Nephron progenitor cell (in vitro differentiated cells): ENCODE measurements around the gene ZNF689.
"Not testable (repeated sequence)": the region's sequence is repeated elsewhere in the genome, so short reads cannot be mapped to it uniquely, and the experiment has no call there.

Experiments
- DNase-seq: peaks from one replicate; pipeline ENCODE4 v3.0.0; 2021
- H3K27ac Mint-ChIP-seq: 2 replicates; pipeline ENCODE4 v1.8.0; 2021; ENCODE audit warnings: mild to moderate bottlenecking, moderate library complexity, mixed read lengths
- H3K27me3 Mint-ChIP-seq: 2 replicates; pipeline ENCODE4 v1.8.0; 2021; ENCODE audit warnings: mild to moderate bottlenecking, low read depth, mixed read lengths; ENCODE audit not compliant: poor library complexity
- H3K36me3 Mint-ChIP-seq: 2 replicates; pipeline ENCODE4 v1.8.0; 2021; ENCODE audit warnings: low read depth, mixed read lengths
- H3K4me1 Mint-ChIP-seq: 2 replicates; pipeline ENCODE4 v1.8.0; 2021; ENCODE audit warnings: mixed read lengths
- H3K4me3 Mint-ChIP-seq: 2 replicates; pipeline ENCODE4 v1.8.0; 2021; ENCODE audit warnings: mild to moderate bottlenecking, moderate library complexity, mixed read lengths
- H3K9me3 Mint-ChIP-seq: 2 replicates; pipeline ENCODE4 v1.8.0; 2021; ENCODE audit warnings: mild to moderate bottlenecking, moderate library complexity, mixed read lengths
- TF ChIP-seq, protein P1 (sequence below): fragments of 200-600 bp; sonication (generic); IDR thresholded peaks from 2 replicates; pipeline ENCODE4 v1.5.0; 2021; ENCODE audit warnings: antibody characterized with exemption

The ZNF689 gene

GRCh38 chr16:30600929-30601328, 9.3 kb downstream of the ZNF689 start:
- DNase-seq: no peak
- Mint-ChIP-seq H3K9me3 (peaks cover 8% of the 10 kb centered on the region), H3K27ac (no peak overlapping the region), H3K36me3 (peaks cover 34% of the 10 kb centered on the region), H3K27me3 (peaks cover 5% of the 10 kb centered on the region), H3K4me1 (no peaks in the 10 kb centered on the region), H3K4me3 (no peak overlapping the region)
- TF ChIP-seq, protein P1, sequence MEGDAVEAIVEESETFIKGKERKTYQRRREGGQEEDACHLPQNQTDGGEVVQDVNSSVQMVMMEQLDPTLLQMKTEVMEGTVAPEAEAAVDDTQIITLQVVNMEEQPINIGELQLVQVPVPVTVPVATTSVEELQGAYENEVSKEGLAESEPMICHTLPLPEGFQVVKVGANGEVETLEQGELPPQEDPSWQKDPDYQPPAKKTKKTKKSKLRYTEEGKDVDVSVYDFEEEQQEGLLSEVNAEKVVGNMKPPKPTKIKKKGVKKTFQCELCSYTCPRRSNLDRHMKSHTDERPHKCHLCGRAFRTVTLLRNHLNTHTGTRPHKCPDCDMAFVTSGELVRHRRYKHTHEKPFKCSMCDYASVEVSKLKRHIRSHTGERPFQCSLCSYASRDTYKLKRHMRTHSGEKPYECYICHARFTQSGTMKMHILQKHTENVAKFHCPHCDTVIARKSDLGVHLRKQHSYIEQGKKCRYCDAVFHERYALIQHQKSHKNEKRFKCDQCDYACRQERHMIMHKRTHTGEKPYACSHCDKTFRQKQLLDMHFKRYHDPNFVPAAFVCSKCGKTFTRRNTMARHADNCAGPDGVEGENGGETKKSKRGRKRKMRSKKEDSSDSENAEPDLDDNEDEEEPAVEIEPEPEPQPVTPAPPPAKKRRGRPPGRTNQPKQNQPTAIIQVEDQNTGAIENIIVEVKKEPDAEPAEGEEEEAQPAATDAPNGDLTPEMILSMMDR: no peak

DNA sequence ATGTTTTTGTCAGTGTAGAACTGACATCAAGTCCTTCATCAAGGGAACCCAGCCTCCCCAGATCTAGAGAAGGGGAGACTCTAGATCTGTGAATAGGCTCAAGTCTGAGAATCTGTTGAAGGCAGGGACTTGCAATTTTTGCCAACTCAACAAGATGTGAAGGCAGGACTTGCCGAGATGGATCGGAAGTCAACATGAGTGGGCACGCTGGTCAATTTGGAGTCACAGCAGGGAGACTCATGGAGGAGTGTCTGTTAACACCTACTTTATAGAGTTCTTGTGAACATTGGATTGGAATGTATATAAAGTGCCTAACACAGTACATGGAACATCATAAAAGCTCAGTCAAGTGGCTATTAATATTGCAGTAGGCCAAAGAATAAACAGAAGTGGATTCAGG, 10.0 kb downstream of the ZNF689 start:
- Mint-ChIP-seq H3K4me1 (no peaks in the 10 kb centered on the region), H3K9me3 (peaks cover 11% of the 10 kb centered on the region), H3K27me3 (peaks cover 5% of the 10 kb centered on the region), H3K4me3 (no peak overlapping the region), H3K36me3 (peaks cover 33% of the 10 kb centered on the region), H3K27ac (no peak overlapping the region)
- TF ChIP-seq, protein P1: no peak
- no peak for DNase-seq

DNA sequence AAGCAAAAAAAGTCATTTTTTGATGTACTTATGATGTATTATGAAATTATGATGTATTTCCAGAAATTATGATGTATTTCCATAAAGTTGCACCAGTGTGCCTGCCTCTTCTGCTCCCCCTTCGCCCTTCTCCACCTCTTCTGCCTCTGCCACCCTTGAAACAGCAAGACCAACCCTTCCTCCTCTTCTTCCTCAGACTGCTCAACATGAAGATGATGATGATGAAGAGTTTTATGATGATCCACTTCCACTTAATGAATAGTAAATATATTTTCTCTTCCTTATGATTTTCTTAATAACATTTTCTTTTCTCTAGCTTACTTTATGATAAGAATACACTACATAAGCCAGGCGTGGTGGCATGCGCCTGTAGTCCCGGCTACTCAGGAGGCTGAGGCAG, 17.3 kb downstream of the ZNF689 start:
- peaks cover 35% of the 10 kb centered on the region for H3K36me3 Mint-ChIP-seq
- DNase-seq: no peak
- H3K9me3 Mint-ChIP-seq: peaks cover 11% of the 10 kb centered on the region
- TF ChIP-seq, protein P1: no peak
- H3K27ac Mint-ChIP-seq: no peak overlapping the region
- peaks cover 4% of the 10 kb centered on the region for H3K27me3 Mint-ChIP-seq
- H3K4me3 Mint-ChIP-seq: no peak overlapping the region
- H3K4me1 Mint-ChIP-seq: peaks cover 2% of the 10 kb centered on the region

DNA sequence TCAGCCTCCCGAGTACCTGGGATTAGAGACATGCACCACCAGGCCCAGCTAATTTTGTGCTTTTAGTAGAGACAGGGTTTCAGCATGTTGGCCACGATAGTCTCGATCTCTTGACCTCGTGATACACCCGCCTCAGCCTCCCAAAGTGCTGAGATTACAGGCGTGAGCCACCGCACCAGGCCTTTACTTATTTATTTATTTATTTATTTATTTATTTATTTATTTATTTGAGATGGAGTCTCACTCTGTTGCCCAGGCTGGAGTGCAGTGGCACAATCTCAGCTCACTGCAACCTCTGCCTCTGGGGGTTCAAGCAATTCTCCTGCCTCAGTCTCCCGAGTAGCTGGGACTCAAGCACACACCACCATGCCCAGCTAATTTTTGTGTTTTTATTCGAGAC, 19.3 kb downstream of the ZNF689 start:
- not testable (repeated sequence) for DNase-seq

DNA sequence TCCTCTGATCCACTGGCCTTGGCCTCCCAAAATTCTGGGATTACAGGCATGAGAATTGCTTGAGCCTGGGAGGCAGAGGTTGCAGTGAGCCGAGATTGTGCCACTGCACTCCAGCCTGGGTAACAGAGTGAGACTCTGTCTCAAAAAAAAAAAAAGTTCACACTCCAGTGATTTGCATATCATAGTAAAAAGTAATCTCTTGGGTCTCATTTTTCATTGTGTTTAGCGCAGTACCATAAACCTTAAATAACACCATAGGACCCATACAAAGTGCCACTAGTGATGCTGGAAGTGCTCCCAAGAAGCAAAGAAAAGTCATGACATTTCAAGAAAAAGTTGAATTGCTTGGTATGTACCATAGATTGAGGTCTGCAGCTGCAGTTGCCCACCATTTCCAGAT, 20.6 kb downstream of the ZNF689 start:
- not testable (repeated sequence) for H3K4me3 Mint-ChIP-seq, H3K27ac Mint-ChIP-seq, H3K27me3 Mint-ChIP-seq, H3K9me3 Mint-ChIP-seq, DNase-seq
- Mint-ChIP-seq H3K36me3 (peaks cover 40% of the 10 kb centered on the region), H3K4me1 (peaks cover 20% of the 10 kb centered on the region)

More for the DNA sequence above, 19.3 kb downstream of the ZNF689 start:
- peaks cover 44% of the 10 kb centered on the region for H3K36me3 Mint-ChIP-seq
- peaks cover 12% of the 10 kb centered on the region for H3K9me3 Mint-ChIP-seq
- H3K27me3 Mint-ChIP-seq, H3K4me3 Mint-ChIP-seq, H3K27ac Mint-ChIP-seq: not testable (repeated sequence)
- H3K4me1 Mint-ChIP-seq: peaks cover 10% of the 10 kb centered on the region

- Mint-ChIP-seq H3K36me3 (peaks cover 31% of the 10 kb centered on the region), H3K4me1 (peaks cover 23% of the 10 kb centered on the region), H3K27me3 (peaks cover 4% of the 10 kb centered on the region), H3K4me3 (no peak overlapping the region), H3K9me3 (peaks cover 4% of the 10 kb centered on the region), H3K27ac (no peak overlapping the region)
- no peak for DNase-seq
- TF ChIP-seq, protein P1: no peak
Measured at GRCh38 chr16:30588651-30589050, 21.5 kb downstream of the ZNF689 start.

- TF ChIP-seq, protein P1: no peak
- Mint-ChIP-seq H3K9me3 (peaks cover 4% of the 10 kb centered on the region), H3K27me3 (no peaks in the 10 kb centered on the region), H3K36me3 (peaks cover 44% of the 10 kb centered on the region), H3K4me3 (peak within 1 kb of the TSS; percentile 87), H3K27ac (peak within 1 kb of the TSS; percentile 8), H3K4me1 (peaks cover 38% of the 10 kb centered on the region)
- DNase-seq: peak; percentile 82
Measured at GRCh38 chr16:30585400-30586191, 24.6 kb downstream of the ZNF689 start, which contains the start of gene ZNF785. TSS of gene ZNF785 (minus strand) at chr16:30585697. CDS start at chr16:30585611, 86 bp downstream.
